GM12873 (cell line): ENCODE data around the gene CASP6.

Experiments used
- TF ChIP-seq, protein P1 (sequence below): IDR thresholded peaks from 2 replicates; pipeline ENCODE4 v1.5.1; 2012; ENCODE audit warnings: low read depth, mild to moderate bottlenecking, moderate library complexity, low read length, control low read depth; ENCODE audit not compliant: insufficient read depth; ENCODE audit errors: missing control alignments

Gene CASP6

GRCh38 chr4:109745830-109746229 lies 42.6 kb upstream of the CASP6 start:
- TF ChIP-seq, protein P1, sequence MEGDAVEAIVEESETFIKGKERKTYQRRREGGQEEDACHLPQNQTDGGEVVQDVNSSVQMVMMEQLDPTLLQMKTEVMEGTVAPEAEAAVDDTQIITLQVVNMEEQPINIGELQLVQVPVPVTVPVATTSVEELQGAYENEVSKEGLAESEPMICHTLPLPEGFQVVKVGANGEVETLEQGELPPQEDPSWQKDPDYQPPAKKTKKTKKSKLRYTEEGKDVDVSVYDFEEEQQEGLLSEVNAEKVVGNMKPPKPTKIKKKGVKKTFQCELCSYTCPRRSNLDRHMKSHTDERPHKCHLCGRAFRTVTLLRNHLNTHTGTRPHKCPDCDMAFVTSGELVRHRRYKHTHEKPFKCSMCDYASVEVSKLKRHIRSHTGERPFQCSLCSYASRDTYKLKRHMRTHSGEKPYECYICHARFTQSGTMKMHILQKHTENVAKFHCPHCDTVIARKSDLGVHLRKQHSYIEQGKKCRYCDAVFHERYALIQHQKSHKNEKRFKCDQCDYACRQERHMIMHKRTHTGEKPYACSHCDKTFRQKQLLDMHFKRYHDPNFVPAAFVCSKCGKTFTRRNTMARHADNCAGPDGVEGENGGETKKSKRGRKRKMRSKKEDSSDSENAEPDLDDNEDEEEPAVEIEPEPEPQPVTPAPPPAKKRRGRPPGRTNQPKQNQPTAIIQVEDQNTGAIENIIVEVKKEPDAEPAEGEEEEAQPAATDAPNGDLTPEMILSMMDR = no peak

GRCh38 chr4:109739547-109739946 lies 36.3 kb upstream of the CASP6 start:
- TF ChIP-seq, protein P1 = no peak

DNA sequence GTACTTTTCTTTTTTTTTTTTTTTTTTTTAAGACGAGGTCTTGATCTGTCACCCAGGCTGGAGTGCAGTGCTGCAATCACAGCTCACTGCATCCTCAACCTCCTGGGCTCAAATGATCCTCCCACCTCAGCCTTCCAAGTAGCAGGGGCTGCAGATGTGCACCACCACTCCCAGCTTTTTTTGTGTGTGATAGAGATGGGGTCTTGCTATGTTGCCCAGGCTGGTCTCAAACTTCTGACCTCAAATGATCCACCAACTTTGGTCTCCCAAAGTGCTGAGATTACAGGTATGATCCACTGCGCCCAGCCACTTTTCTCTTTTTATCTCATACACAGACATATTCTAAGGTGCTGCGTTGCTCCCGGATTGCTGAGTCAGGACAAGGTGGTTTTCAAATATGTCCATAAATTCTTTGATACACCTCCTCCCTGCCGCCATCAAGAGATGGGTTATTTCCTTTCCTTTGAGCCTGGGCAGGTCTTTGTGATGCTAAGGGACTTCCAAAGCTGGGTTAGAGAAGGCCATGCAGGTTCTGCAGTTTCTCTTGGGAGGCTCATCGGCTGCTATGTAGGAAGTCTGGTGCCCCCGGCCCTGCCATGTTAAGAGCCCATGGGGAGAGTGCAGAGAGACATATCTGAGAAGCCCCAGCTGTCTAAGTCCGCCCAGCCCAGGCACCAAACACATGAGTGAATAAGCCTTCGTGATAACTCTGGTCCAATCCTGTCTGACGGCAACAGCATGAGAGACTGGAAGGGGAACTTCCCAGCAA lies 35.0 kb upstream of the CASP6 start:
- TF ChIP-seq, protein P1 = no peak

DNA sequence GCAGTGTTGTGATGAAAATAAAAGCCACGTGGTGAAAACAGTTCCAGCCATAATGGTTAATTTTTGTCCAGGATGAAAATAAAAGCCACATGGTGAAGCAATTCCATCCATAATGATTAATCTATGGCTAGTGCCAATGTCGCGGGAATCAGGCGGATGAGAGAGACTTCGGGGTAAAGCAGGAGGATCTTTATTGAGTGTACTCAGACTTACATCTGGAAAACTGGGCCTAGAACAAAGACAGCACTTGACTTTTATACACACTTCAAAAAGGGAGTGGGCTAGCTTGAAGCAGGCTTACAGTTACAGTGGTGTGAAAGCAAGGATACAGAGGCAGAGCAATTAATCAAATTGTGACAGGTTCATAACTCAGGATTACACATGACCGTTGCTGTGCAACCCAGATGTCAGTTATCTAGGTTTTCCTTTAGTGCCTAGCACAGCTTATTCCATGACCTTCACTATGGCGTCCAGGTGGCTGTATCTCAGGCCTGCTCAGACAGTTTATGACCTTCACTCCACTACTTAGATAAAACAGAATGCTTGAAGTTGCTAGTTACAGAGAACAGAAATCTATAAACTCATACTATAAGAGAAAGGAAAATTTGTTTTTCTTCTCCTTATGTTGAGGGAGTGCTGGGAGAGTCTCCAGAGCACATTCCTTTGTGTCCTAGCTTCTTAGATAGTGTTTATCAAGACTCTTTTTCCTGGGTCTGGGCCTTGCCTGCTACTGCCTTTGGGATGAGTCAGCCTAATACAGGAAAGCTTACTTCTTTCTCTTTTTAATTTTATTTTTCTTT lies 32.5 kb upstream of the CASP6 start:
- TF ChIP-seq, protein P1 = no peak

DNA sequence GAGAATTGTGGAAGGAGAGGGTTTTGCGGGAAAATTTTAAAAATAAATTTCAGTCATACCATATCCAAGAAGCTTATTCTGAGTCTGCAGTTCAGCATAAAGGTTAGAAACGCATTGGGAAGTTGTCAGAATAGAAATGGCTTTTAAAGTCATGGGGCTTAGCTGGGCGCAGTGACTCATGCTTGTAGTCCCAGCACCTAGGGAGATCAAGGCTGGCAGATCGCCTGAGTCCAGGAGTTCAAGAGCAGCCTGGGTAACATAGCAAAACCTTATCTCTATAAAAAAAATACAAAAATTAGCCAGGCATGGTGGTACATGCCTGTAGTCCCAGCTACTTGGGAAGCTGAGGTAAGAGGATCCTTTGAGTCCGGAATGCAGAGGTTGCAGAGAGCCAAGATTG lies 30.5 kb upstream of the CASP6 start:
- TF ChIP-seq, protein P1 = no peak

GRCh38 chr4:109730619-109731545 lies 27.6 kb upstream of the CASP6 start:
- TF ChIP-seq, protein P1 = no peak
